Colonic mucosa (tissue), 4 donors: ENCODE results near the gene GPRC5D. TPM values are rescaled to one million over a fixed set of nuclear protein-coding genes. Genes with fewer than 3 reads are reported as not detected.
A peak's percentile ranks its signal among the peaks of the same experiment; 100 is the strongest.

Source experiments
- DNase-seq: peaks from one replicate; pipeline ENCODE4 v3.0.0-alpha.2; 2020
- H3K27ac ChIP-seq: fragments of 200-600 bp; one replicate; pipeline ENCODE4 v1.8.0; 2021
- H3K27me3 ChIP-seq: fragments of 200-600 bp; one replicate; pipeline ENCODE4 v1.8.0; 2021
- H3K36me3 ChIP-seq: fragments of 200-600 bp; one replicate; pipeline ENCODE4 v1.8.0; 2021
- H3K4me1 ChIP-seq: fragments of 200-600 bp; one replicate; pipeline ENCODE4 v1.8.0; 2021; ENCODE audit warnings: mild to moderate bottlenecking
- H3K4me3 ChIP-seq: fragments of 200-600 bp; one replicate; pipeline ENCODE4 v1.8.0; 2021
- H3K9ac ChIP-seq, 2 donors: one replicate each; pipeline ENCODE4 v1.7.0; 2013; ENCODE audit warnings: control low read depth in 2 of 2, low read depth in 2 of 2, low read length in 2 of 2
- H3K9me3 ChIP-seq: fragments of 200-600 bp; one replicate; pipeline ENCODE4 v1.8.0; 2021
- intact Hi-C: fragments of 100-400 bp; cut with DNase I; formaldehyde crosslinking; loops from one replicate; pipeline ENCODE4 v1.14.1; 2022
- total RNA-seq, 2 donors: library from RNA; stranded (reverse); fragmentation: NEBNext Ultra II Directional in 1 of 2; extraction: Animal tissue kit (Norgen Biotek cat#: 25700) in 1 of 2; gene quantifications; one replicate each; pipeline ENCODE4 v1.2.1, GENCODE V29; 2021
- TF ChIP-seq, protein P1 (sequence below): fragments of 200-600 bp; IDR thresholded peaks from one replicate; pipeline ENCODE4 v1.8.0; 2022; ENCODE audit warnings: antibody characterized with exemption, mild to moderate bottlenecking
- donor health status: healthy.
- donor health status: DM: no; HTN: no; CAD: no.
- donor health status: DM: no; HTN: no; CAD: no.

GPRC5D gene
- total RNA-seq, 2 donors from 2014 or later, result 0.27 TPM; not detected in 1

DNA sequence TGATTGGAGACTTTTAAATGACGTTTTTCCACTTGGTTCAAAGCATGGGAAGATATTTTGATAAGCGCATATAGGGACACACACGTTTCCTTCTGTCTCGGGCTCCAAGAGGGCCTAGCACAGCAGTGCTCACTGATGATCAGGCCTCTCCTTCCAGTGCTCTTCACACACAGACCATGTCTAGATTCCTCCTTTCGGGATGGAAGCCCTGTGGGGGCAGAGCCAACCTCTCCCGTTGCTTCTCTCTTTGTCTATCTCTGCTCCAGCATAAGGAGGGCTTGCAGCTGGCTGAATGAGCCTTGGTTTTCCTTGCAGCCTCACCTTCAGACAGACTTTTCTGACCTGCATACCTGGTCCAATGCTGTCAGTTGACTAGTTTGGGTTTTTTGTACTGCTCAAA, 22.3 kb downstream of the GPRC5D start:
- TF ChIP-seq, protein P1, sequence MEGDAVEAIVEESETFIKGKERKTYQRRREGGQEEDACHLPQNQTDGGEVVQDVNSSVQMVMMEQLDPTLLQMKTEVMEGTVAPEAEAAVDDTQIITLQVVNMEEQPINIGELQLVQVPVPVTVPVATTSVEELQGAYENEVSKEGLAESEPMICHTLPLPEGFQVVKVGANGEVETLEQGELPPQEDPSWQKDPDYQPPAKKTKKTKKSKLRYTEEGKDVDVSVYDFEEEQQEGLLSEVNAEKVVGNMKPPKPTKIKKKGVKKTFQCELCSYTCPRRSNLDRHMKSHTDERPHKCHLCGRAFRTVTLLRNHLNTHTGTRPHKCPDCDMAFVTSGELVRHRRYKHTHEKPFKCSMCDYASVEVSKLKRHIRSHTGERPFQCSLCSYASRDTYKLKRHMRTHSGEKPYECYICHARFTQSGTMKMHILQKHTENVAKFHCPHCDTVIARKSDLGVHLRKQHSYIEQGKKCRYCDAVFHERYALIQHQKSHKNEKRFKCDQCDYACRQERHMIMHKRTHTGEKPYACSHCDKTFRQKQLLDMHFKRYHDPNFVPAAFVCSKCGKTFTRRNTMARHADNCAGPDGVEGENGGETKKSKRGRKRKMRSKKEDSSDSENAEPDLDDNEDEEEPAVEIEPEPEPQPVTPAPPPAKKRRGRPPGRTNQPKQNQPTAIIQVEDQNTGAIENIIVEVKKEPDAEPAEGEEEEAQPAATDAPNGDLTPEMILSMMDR, result no peak
- H3K27ac ChIP-seq, result no peak overlapping the region
- no peaks in the 10 kb centered on the region for H3K9me3 ChIP-seq
- no peak overlapping the region for H3K4me3 ChIP-seq
- H3K36me3 ChIP-seq, result no peaks in the 10 kb centered on the region
- H3K9ac ChIP-seq, result no peak overlapping the region
- no peaks in the 10 kb centered on the region for H3K27me3 ChIP-seq
- H3K4me1 ChIP-seq, result no peaks in the 10 kb centered on the region
- DNase-seq, result no peak
- intact Hi-C loops, result no loop called here

DNA sequence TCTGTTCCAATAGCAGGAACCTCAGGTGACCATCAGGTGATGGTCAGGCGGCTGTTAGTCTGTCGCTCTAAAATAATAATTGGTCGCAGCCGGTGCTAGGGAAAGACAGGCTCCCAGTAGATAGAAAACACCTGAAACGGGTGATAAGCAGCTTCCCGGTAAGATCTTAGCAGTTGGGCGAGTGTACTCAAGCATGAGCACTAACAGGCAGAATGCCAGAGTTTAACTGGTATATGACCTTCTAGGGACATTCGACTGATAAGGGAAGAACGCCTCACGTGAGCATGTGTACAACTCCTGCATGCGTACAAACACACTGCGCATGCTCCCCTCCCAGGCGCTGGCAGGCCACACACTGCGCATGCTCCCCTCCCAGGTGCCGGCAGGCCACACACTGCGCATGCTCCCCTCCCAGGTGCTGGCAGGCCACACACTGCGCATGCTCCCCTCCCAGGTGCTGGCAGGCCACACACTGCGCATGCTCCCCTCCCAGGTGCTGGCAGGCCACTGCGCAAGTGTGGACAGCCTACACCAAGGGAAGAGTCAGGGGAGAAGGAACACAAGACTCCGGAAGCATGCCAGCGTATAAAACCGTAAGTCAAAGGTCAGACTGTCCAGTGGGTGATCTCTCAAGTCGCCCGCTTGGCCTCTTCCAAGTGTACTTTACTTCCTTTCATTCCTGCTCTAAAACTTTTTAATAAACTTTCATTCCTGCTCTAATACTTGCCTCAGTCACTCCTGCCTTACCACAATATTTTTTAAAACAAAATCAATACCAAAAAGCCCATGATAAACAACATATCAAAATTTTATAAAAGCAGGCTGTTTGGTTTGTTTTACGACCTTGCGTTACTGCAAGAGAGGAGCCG, 24.5 kb downstream of the GPRC5D start:
- TF ChIP-seq, protein P1, result no peak
- H3K36me3 ChIP-seq, result no peaks in the 10 kb centered on the region
- no peaks in the 10 kb centered on the region for H3K27me3 ChIP-seq
- H3K27ac ChIP-seq, result peak overlapping the region; percentile 33
- H3K9ac ChIP-seq, result peak overlapping the region in 1 of 2 donors; percentile 54
- intact Hi-C loops, result no loop called here
- no peaks in the 10 kb centered on the region for H3K9me3 ChIP-seq
- H3K4me1 ChIP-seq, result no peaks in the 10 kb centered on the region
- DNase-seq, result peak; percentile 85
- peak overlapping the region; percentile 17 for H3K4me3 ChIP-seq

DNA sequence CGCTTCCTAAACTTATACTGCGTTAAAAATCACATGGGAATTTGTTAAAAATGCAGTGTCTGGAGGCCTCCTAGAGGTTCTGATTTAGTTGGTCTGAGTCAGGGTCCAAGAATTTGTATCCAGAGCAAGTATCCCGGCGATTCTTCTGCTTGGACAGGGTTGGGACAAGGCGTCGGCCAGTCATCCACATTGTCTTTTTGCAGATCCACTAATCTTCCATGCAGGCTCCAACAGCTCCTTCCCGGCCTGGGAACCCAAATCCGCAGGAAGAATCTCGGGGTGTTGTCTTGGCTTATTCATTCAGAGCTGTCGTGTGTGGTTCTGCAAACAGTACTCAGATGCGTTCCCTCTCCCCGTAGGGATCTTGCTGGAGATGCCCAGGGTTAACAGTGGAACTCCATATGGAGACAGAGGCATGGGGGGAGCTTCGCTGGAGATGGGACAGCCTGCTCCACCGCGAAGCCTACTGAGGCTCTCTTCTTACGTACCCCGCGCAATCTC, 25.3 kb downstream of the GPRC5D start:
- H3K27ac ChIP-seq, result no peak overlapping the region
- no peak overlapping the region for H3K4me3 ChIP-seq
- H3K9me3 ChIP-seq, result no peaks in the 10 kb centered on the region
- no peaks in the 10 kb centered on the region for H3K36me3 ChIP-seq
- TF ChIP-seq, protein P1, result no peak
- intact Hi-C loops, result no loop called here
- no peak for DNase-seq
- peak overlapping the region in 1 of 2 donors; percentile 22 for H3K9ac ChIP-seq
- H3K27me3 ChIP-seq, result no peaks in the 10 kb centered on the region
- H3K4me1 ChIP-seq, result no peaks in the 10 kb centered on the region

DNA sequence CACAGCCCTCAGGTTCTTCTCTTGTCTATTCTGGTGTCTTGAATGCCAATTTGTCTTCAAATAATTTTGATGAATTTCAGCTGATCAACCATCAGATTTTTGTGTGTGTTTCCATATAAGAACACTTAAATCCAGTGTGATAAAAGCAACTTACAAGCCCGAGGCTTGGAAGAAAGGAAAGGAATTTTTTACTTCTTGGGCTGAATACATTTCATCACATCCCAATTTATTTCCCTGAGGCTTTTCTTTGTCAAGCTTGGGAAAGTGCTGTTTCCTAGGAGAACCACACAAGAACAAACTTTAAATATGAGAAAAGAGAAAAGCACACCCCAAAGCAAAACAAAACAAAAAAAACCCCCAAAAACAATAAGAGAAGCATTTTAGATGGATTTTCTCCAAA, 26.6 kb downstream of the GPRC5D start:
- H3K27ac ChIP-seq, result no peak overlapping the region
- no peaks in the 10 kb centered on the region for H3K4me1 ChIP-seq
- DNase-seq, result no peak
- intact Hi-C loops, result no loop called here
- TF ChIP-seq, protein P1, result no peak
- no peak overlapping the region for H3K9ac ChIP-seq
- no peaks in the 10 kb centered on the region for H3K27me3 ChIP-seq
- no peaks in the 10 kb centered on the region for H3K9me3 ChIP-seq
- no peak overlapping the region for H3K4me3 ChIP-seq
- H3K36me3 ChIP-seq, result no peaks in the 10 kb centered on the region

DNA sequence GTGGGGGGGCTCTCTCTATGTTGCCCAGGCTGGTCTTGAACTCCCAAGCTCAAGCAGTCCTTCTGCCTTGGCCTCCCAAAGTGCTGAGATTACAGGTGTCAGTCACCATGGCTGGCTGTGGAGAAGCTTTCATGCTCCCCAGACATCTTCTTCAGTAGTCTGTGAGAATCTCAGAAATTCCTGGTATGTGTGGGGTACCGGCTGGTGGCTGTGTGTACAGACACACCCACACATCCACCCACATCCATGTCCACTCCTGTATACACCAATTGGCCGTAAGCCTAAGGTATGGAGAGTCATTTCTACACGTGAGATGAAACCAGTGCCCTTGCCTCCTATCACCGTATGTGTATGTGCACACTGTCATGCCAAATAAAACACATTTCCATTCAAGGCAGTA, 27.8 kb downstream of the GPRC5D start:
- intact Hi-C loops, result no loop called here
- H3K27ac ChIP-seq, result no peak overlapping the region
- H3K9me3 ChIP-seq, result no peaks in the 10 kb centered on the region
- H3K36me3 ChIP-seq, result no peaks in the 10 kb centered on the region
- no peak overlapping the region for H3K4me3 ChIP-seq
- H3K27me3 ChIP-seq, result no peaks in the 10 kb centered on the region
- no peak overlapping the region for H3K9ac ChIP-seq
- TF ChIP-seq, protein P1, result no peak
- no peak for DNase-seq
- no peaks in the 10 kb centered on the region for H3K4me1 ChIP-seq
